ENCODE data around the gene SMARCC1.

- TF ChIP-seq CTCF (IDR thresholded peaks at IDR 0.05; ENCODE audit: low read depth, low read length) (no peak), EZH2phosphoT487 (IDR thresholded peaks at IDR 0.05; ENCODE audit: low read depth) (no peak)
These were observed 135.3 kb downstream of the SMARCC1 start for GRCh38 chr3:47646362-47646761.

Data from OCI-LY3 (cell line).